IMR-90 (cell line): ENCODE measurements around the gene LRP6. TPM values are rescaled to one million over a fixed set of nuclear protein-coding genes. Genes with fewer than 3 reads are reported as not detected.

ENCODE experiments used
- ATAC-seq: fragments of 200-7000 bp; cut with Tn5 transposase; 2 replicates; pipeline ENCODE4 v1.9.1; 2020; ENCODE audit warnings: low read depth, mild to moderate bottlenecking, moderate library complexity
- BruUV-seq: library from RNA; stranded (reverse); fragments of 400-500 nt; replicated peaks from 2 replicates; lab custom pipeline; 2021; lab: Mats Ljungman, UMichigan
- CTCF ChIA-PET: fragments of 300-600 bp; formaldehyde crosslinking; extraction: SDS; loops from one replicate; lab custom pipeline; 2021; ENCODE audit warnings: antibody characterized with exemption; lab: Yijun Ruan, JAX
- POLR2A ChIA-PET: fragments of 300-600 bp; sonication (Branson Sonifier 250); formaldehyde crosslinking; loops from one replicate; lab custom pipeline; 2022; ENCODE audit warnings: antibody characterized with exemption; ENCODE audit not compliant: unreplicated experiment; lab: Charles Lee
- DNase-seq: peaks from one replicate; pipeline ENCODE4 v3.0.0; 2013
- H2AFZ ChIP-seq: replicated peaks from 2 replicates; pipeline ENCODE3; 2013; ENCODE audit warnings: low read length, mild to moderate bottlenecking; ENCODE audit not compliant: poor library complexity
- H2AK5ac ChIP-seq: 2 replicates; pipeline ENCODE4 v1.6.1; 2013; ENCODE audit warnings: low read depth, low read length, inconsistent platforms
- H2AK9ac ChIP-seq: replicated peaks from 2 replicates; pipeline ENCODE3; 2013; ENCODE audit warnings: mild to moderate bottlenecking, low read depth, low read length, moderate library complexity; ENCODE audit not compliant: poor library complexity
- H2BK120ac ChIP-seq: 2 replicates; pipeline ENCODE4 v1.6.1; 2013; ENCODE audit warnings: low read depth, low read length, inconsistent platforms
- H2BK15ac ChIP-seq: 3 replicates; pipeline ENCODE4 v1.6.1; 2013; ENCODE audit warnings: low read depth, low read length, inconsistent platforms
- H2BK20ac ChIP-seq: 2 replicates; pipeline ENCODE4 v1.6.1; 2013; ENCODE audit warnings: low read depth, mild to moderate bottlenecking, inconsistent platforms, low read length, moderate library complexity
- H2BK5ac ChIP-seq: 2 replicates; pipeline ENCODE4 v1.6.1; 2013; ENCODE audit warnings: mild to moderate bottlenecking, low read depth, low read length, inconsistent platforms; ENCODE audit not compliant: poor library complexity, severe bottlenecking
- H3K14ac ChIP-seq: replicated peaks from 2 replicates; pipeline ENCODE4 v1.6.1; 2013; ENCODE audit warnings: low read depth, low read length, inconsistent platforms
- H3K18ac ChIP-seq: 2 replicates; pipeline ENCODE4 v1.6.1; 2013; ENCODE audit warnings: low read depth, low read length, control low read depth
- H3K23ac ChIP-seq: 2 replicates; pipeline ENCODE4 v1.6.1; 2013; ENCODE audit warnings: low read depth, low read length, inconsistent platforms
- H3K27ac ChIP-seq: 2 replicates; pipeline ENCODE4 v1.5.1; 2013; ENCODE audit warnings: mild to moderate bottlenecking, control low read depth, low read length; ENCODE audit not compliant: insufficient read depth
- H3K27me3 ChIP-seq: 2 replicates; pipeline ENCODE4 v1.6.1; 2013; ENCODE audit warnings: low read length; ENCODE audit not compliant: control insufficient read depth, insufficient read depth
- H3K36me3 ChIP-seq: 2 replicates; pipeline ENCODE4 v1.6.1; 2013; ENCODE audit warnings: low read length, mixed read lengths; ENCODE audit not compliant: control insufficient read depth, insufficient read depth
- H3K4ac ChIP-seq: 2 replicates; pipeline ENCODE4 v1.6.1; 2013; ENCODE audit warnings: low read depth, low read length, inconsistent platforms
- H3K4me1 ChIP-seq: 2 replicates; pipeline ENCODE4 v1.6.1; 2013; ENCODE audit warnings: low read length, mixed read lengths; ENCODE audit not compliant: control insufficient read depth, insufficient read depth
- H3K4me2 ChIP-seq: 2 replicates; pipeline ENCODE4 v1.6.1; 2013; ENCODE audit warnings: low read depth, mild to moderate bottlenecking, control low read depth, low read length, moderate library complexity
- H3K4me3 ChIP-seq: 2 replicates; pipeline ENCODE4 v1.5.1; 2013; ENCODE audit warnings: low read depth, mild to moderate bottlenecking, control low read depth, low read length, moderate library complexity; ENCODE audit not compliant: insufficient read depth
- H3K56ac ChIP-seq: 2 replicates; pipeline ENCODE4 v1.6.1; 2013; ENCODE audit warnings: low read length, inconsistent platforms; ENCODE audit not compliant: insufficient read depth; ENCODE audit errors: extremely low read depth
- H3K79me1 ChIP-seq, 2 experiments: 2 replicates each; pipeline ENCODE4 v1.6.1; 2013; ENCODE audit warnings: low read length in 2 of 2, inconsistent platforms in 1 of 2, low read depth in 1 of 2
- H3K9ac ChIP-seq: 2 replicates; pipeline ENCODE4 v1.6.1; 2013; ENCODE audit warnings: low read depth, low read length, control low read depth
- H3K9me1 ChIP-seq: 2 replicates; pipeline ENCODE4 v1.6.1; 2013; ENCODE audit warnings: low read length, inconsistent platforms; ENCODE audit not compliant: insufficient read depth
- H3K9me3 ChIP-seq: 2 replicates; pipeline ENCODE4 v1.6.1; 2013; ENCODE audit warnings: low read length; ENCODE audit not compliant: control insufficient read depth, insufficient read depth
- H4K20me1 ChIP-seq: 2 replicates; pipeline ENCODE4 v1.6.1; 2013; ENCODE audit warnings: low read length, inconsistent platforms; ENCODE audit not compliant: insufficient read depth
- H4K5ac ChIP-seq: 2 replicates; pipeline ENCODE4 v1.6.1; 2013; ENCODE audit warnings: mild to moderate bottlenecking, low read depth, low read length, control low read depth
- H4K8ac ChIP-seq, 2 experiments: 2 replicates each; pipeline ENCODE4 v1.6.1; 2013; ENCODE audit warnings: low read depth in 2 of 2, low read length in 2 of 2, control low read depth in 1 of 2, inconsistent platforms in 1 of 2
- H4K91ac ChIP-seq: 2 replicates; pipeline ENCODE4 v1.6.1; 2013; ENCODE audit warnings: low read depth, low read length, inconsistent platforms; ENCODE audit not compliant: insufficient read depth
- CEBPB ChIP-seq: IDR thresholded peaks from 2 replicates; pipeline ENCODE4 v1.6.1; 2012; ENCODE audit warnings: low read depth, low read length, improper control_type of control experiment
- CHD1 ChIP-seq: IDR thresholded peaks from 2 replicates; pipeline ENCODE4 v1.6.1; 2012; ENCODE audit warnings: low read depth, low read length, improper control_type of control experiment
- RFX5 ChIP-seq: IDR thresholded peaks from 2 replicates; pipeline ENCODE4 v1.8.0; 2012; ENCODE audit warnings: low read depth, mild to moderate bottlenecking, low read length, moderate library complexity
- WGBS, 2 experiments: methylation state at CpG; one replicate each; pipeline versions ENCODE4 v1.1.5 to v1.1.7; 2013; ENCODE audit warnings: missing lambda C conversion rate in 2 of 2; ENCODE audit not compliant: insufficient read length in 1 of 2; ENCODE audit errors: extremely low coverage in 2 of 2; 5-methylcytosine and 5-hydroxymethylcytosine counted together
- dilution Hi-C: fragments of 300-500 bp; cut with HindIII; formaldehyde crosslinking; loops from one replicate; pipeline ENCODE4 v1.14.3; 2018; ENCODE audit warnings: low sequenced_read_pairs; ENCODE audit not compliant: unreplicated experiment
- in situ Hi-C: fragments of 300-500 bp; cut with MboI; formaldehyde crosslinking; loops from 3 replicates; pipeline ENCODE4 v1.14.3; 2019; ENCODE audit warnings: low sequenced_read_pairs, inconsistent platforms, mixed read lengths
- intact Hi-C: fragments of 100-400 bp; cut with micrococcal nuclease; formaldehyde crosslinking; loops from 2 replicates; pipeline ENCODE4 v1.10.0; 2022
- polyA plus RNA-seq, 3 experiments: library from polyadenylated mRNA; depleted of rRNA; stranded (reverse); fragments of >200 nt; gene quantifications; 2 replicates each; pipeline ENCODE4 v1.2.3, GENCODE V29; 2012; ENCODE audit warnings: low replicate concordance in 1 of 3
- total RNA-seq: library from RNA; depleted of rRNA; stranded (reverse); fragments of >200 nt; gene quantifications from 2 replicates; pipeline ENCODE4 v1.2.3, GENCODE V29; 2012
- TF ChIP-seq, protein P1 (sequence below): fragments of 150-350 bp; IDR thresholded peaks from 2 replicates; pipeline ENCODE4 v1.6.1; 2017; ENCODE audit warnings: mild to moderate bottlenecking, antibody characterized with exemption, low read length, low read depth

Gene LRP6
- total and polyA plus RNA-seq, 2 of the 4 experiments (the other 2 are of a cell fraction) = 14.2 to 32.1 TPM

DNA sequence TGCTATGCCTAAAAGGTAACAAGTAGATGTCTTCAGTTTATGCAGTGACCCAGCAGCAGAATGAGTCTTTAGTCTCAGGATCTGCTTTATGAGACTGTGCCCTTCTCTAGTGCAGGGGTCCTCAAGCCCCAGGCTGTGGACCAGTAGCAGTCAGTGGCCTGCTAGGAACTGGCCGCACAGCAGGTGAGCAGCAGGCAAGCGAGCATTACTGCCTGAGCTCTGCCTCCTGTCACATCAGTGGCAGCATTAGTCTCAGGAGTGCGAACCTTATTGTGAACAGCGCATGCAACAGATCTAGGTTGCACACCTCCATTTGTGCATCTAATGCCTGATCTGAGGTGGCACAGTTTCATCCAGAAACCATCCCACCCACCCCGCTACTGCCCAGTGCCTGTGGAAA lies 38.4 kb downstream of the LRP6 start:
- Histone ChIP-seq H3K9me1 (peaks cover 8% of the 10 kb centered on the region; the same call in 1 of the 2 replicates), H3K36me3 (no peaks in the 10 kb centered on the region), H2BK5ac (no peak overlapping the region), H3K9me3 (peaks cover 3% of the 10 kb centered on the region), H3K56ac (no peak overlapping the region), H2BK120ac (no peak overlapping the region), H3K14ac (no peak overlapping the region), H3K18ac (no peak overlapping the region), H4K8ac (no peak overlapping the region), H2AK5ac (no peak overlapping the region), H3K9ac (no peak overlapping the region), H3K23ac (no peak overlapping the region), H3K27ac (no peak overlapping the region), H4K20me1 (peaks cover 53% of the 10 kb centered on the region), H2BK20ac (no peak overlapping the region), H2AFZ (no peak overlapping the region), H3K27me3 (no peaks in the 10 kb centered on the region), H4K91ac (no peak overlapping the region), H2AK9ac (no peak overlapping the region), H2BK15ac (no peak overlapping the region), H4K5ac (no peak overlapping the region), H3K4me2 (no peak overlapping the region), H3K4ac (no peak overlapping the region), H3K79me1 (peaks cover 37 to 66% of the 10 kb centered on the region in 2 experiments), H3K4me3 (no peak overlapping the region), H3K4me1 (peaks cover 7% of the 10 kb centered on the region)
- no TSS peak for BruUV-seq
- in situ Hi-C loops (no loop called here), dilution Hi-C loops (no loop called here), intact Hi-C loops (no loop called here)
- TF ChIP-seq CEBPB (no peak), RFX5 (no peak), CHD1 (no peak)
- TF ChIP-seq, protein P1, sequence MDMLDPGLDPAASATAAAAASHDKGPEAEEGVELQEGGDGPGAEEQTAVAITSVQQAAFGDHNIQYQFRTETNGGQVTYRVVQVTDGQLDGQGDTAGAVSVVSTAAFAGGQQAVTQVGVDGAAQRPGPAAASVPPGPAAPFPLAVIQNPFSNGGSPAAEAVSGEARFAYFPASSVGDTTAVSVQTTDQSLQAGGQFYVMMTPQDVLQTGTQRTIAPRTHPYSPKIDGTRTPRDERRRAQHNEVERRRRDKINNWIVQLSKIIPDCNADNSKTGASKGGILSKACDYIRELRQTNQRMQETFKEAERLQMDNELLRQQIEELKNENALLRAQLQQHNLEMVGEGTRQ = no peak
- 100% methylated on average over 3 of the region's 5 CpGs; no CpG with 5 or more reads in 1 of the 2 experiments for WGBS, 2 experiments
- POLR2A ChIA-PET = no interaction called here
- CTCF ChIA-PET = no interaction called here
- DNase-seq = no peak
- ATAC-seq = no peak
